Measurements from ENCODE around the gene SPX. TPM values are rescaled to one million over a fixed set of nuclear protein-coding genes. Genes with fewer than 3 reads are reported as not detected.

Gene SPX
- total and polyA plus RNA-seq, 2 of the 8 experiments (the other 6 are each of a cell fraction or from before 2014, with no cell fraction given), result 1.2 to 1.3 TPM

DNA sequence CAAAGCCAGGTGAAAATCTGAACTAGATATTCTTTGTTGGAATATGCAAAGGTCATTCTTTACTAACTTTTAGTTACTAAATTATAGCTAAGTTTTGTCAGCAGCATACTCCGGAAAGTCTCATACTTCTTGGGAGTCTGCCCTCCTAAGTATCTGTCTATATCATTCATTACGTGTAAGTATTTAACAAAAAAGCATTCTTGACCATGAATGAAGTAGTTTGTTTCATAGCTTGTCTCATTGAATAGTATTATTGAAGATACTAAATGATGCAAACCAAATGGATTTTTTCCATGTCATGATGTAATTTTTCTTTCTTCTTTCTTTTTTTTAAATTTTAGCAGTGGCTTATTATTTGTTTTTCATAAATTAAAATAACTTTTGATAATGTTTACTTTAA is 9.8 kb upstream of the SPX start (continued):
- TF ChIP-seq, protein P1, sequence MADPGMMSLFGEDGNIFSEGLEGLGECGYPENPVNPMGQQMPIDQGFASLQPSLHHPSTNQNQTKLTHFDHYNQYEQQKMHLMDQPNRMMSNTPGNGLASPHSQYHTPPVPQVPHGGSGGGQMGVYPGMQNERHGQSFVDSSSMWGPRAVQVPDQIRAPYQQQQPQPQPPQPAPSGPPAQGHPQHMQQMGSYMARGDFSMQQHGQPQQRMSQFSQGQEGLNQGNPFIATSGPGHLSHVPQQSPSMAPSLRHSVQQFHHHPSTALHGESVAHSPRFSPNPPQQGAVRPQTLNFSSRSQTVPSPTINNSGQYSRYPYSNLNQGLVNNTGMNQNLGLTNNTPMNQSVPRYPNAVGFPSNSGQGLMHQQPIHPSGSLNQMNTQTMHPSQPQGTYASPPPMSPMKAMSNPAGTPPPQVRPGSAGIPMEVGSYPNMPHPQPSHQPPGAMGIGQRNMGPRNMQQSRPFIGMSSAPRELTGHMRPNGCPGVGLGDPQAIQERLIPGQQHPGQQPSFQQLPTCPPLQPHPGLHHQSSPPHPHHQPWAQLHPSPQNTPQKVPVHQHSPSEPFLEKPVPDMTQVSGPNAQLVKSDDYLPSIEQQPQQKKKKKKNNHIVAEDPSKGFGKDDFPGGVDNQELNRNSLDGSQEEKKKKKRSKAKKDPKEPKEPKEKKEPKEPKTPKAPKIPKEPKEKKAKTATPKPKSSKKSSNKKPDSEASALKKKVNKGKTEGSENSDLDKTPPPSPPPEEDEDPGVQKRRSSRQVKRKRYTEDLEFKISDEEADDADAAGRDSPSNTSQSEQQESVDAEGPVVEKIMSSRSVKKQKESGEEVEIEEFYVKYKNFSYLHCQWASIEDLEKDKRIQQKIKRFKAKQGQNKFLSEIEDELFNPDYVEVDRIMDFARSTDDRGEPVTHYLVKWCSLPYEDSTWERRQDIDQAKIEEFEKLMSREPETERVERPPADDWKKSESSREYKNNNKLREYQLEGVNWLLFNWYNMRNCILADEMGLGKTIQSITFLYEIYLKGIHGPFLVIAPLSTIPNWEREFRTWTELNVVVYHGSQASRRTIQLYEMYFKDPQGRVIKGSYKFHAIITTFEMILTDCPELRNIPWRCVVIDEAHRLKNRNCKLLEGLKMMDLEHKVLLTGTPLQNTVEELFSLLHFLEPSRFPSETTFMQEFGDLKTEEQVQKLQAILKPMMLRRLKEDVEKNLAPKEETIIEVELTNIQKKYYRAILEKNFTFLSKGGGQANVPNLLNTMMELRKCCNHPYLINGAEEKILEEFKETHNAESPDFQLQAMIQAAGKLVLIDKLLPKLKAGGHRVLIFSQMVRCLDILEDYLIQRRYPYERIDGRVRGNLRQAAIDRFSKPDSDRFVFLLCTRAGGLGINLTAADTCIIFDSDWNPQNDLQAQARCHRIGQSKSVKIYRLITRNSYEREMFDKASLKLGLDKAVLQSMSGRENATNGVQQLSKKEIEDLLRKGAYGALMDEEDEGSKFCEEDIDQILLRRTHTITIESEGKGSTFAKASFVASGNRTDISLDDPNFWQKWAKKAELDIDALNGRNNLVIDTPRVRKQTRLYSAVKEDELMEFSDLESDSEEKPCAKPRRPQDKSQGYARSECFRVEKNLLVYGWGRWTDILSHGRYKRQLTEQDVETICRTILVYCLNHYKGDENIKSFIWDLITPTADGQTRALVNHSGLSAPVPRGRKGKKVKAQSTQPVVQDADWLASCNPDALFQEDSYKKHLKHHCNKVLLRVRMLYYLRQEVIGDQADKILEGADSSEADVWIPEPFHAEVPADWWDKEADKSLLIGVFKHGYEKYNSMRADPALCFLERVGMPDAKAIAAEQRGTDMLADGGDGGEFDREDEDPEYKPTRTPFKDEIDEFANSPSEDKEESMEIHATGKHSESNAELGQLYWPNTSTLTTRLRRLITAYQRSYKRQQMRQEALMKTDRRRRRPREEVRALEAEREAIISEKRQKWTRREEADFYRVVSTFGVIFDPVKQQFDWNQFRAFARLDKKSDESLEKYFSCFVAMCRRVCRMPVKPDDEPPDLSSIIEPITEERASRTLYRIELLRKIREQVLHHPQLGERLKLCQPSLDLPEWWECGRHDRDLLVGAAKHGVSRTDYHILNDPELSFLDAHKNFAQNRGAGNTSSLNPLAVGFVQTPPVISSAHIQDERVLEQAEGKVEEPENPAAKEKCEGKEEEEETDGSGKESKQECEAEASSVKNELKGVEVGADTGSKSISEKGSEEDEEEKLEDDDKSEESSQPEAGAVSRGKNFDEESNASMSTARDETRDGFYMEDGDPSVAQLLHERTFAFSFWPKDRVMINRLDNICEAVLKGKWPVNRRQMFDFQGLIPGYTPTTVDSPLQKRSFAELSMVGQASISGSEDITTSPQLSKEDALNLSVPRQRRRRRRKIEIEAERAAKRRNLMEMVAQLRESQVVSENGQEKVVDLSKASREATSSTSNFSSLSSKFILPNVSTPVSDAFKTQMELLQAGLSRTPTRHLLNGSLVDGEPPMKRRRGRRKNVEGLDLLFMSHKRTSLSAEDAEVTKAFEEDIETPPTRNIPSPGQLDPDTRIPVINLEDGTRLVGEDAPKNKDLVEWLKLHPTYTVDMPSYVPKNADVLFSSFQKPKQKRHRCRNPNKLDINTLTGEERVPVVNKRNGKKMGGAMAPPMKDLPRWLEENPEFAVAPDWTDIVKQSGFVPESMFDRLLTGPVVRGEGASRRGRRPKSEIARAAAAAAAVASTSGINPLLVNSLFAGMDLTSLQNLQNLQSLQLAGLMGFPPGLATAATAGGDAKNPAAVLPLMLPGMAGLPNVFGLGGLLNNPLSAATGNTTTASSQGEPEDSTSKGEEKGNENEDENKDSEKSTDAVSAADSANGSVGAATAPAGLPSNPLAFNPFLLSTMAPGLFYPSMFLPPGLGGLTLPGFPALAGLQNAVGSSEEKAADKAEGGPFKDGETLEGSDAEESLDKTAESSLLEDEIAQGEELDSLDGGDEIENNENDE (IDR thresholded peaks at IDR 0.05; ENCODE audit: insufficient replicate concordance, low read length), result no peak
- TF ChIP-seq CTBP2 (IDR thresholded peaks at IDR 0.05; ENCODE audit: borderline replicate concordance, insufficient read depth, insufficient read length, low read length), result no peak
- no peak for TF ChIP-seq MAFK (IDR thresholded peaks at IDR 0.05; ENCODE audit: low read depth, low read length)
- no peak for TF ChIP-seq FOSL1 (IDR thresholded peaks at IDR 0.05; ENCODE audit: insufficient read depth, low read depth, low read length)
- TF ChIP-seq, protein P2, sequence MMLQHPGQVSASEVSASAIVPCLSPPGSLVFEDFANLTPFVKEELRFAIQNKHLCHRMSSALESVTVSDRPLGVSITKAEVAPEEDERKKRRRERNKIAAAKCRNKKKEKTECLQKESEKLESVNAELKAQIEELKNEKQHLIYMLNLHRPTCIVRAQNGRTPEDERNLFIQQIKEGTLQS (IDR thresholded peaks at IDR 0.05; ENCODE audit: insufficient read depth, low read depth, low read length), result no peak
- no peak for TF ChIP-seq CBX5 (IDR thresholded peaks at IDR 0.05; ENCODE audit: low read depth, low read length)
- no peak for TF ChIP-seq RAD21 (IDR thresholded peaks at IDR 0.05 in 1 of 2, conservative IDR thresholded peaks at IDR 0.05 in 1 of 2; ENCODE audit: low read depth in 2 of 2, low read length in 2 of 2)
- no peak for TF ChIP-seq JUND (IDR thresholded peaks at IDR 0.05; ENCODE audit: low read length)
- no peak for TF ChIP-seq SIX5 (IDR thresholded peaks at IDR 0.05; ENCODE audit: low read depth, low read length)
- TF ChIP-seq CREB1 (IDR thresholded peaks at IDR 0.05), result no peak
- TF ChIP-seq RFX5 (IDR thresholded peaks at IDR 0.05; ENCODE audit: borderline replicate concordance, low read depth, low read length), result no peak

All from H1 (cell line).